ENCODE measurements around the gene PALLD. TPM values are rescaled to one million over a fixed set of nuclear protein-coding genes. Genes with fewer than 3 reads are reported as not detected.
"Not testable (repeated sequence)": the region's sequence is repeated elsewhere in the genome, so short reads cannot be mapped to it uniquely, and the experiment has no call there.

The PALLD gene
- total RNA-seq, 1 experiment from 2014 or later, result 6.5 TPM

DNA sequence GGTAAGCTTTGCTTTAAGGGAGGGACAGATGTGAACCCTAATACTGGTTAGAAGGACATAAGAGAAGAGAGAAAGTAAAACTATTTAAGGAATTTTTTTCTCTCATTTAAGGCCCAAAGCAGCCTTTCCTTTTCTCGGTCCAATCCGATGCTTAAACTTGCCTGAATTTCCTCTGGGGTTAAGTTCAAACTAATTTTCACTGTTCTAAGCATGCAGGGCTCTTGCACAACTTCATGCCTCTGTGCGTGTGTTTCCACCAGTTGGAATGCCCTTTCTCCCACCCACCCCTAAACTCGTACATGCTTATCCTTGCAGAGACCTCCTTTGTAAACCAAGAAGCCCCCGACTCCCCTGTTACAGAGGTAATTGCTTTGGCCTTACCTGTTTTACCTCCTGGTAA, 308.5 kb downstream of the PALLD start:
- POLR2A ChIA-PET, result no interaction called here
- intact Hi-C loops (cut with micrococcal nuclease; ENCODE audit: unreplicated experiment), result no loop called here

DNA sequence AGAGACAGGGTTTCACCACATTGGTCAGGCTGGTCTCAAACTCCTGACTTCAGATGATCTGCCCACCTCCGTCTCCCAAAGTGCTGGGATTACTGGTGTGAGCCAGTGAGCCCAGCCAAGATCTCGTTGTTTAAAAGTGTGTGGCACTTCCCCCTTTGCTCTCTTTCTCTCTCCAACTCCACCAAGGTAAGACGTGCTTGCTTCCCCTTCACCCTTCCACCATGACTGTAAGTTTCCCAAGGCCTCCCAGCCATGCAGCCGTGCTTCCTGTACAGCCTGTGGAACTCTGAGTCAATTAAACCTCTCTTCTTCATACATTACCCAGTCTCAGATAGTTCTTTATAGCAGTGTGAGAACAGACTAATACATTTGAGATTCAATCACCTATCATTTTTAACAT, 309.4 kb downstream of the PALLD start:
- intact Hi-C loops (cut with micrococcal nuclease; ENCODE audit: unreplicated experiment); H3K36me3 ChIP-seq (ENCODE audit: control insufficient read depth, insufficient read depth, low read length); DNase-seq (ENCODE audit: low read depth, low spot score); ATAC-seq; H3K4me3 ChIP-seq (ENCODE audit: low read depth in 2 of 2, low read length in 2 of 2); H3K27me3 ChIP-seq (ENCODE audit: control insufficient read depth, insufficient read depth, low read length); POLR2A ChIA-PET; CTCF ChIA-PET; H3K9me3 ChIP-seq (ENCODE audit: control insufficient read depth, insufficient read depth, low read depth, low read length); H3K27ac ChIP-seq (ENCODE audit: low read length); in situ Hi-C loops (cut with HindIII; ENCODE audit: low pct_unique_long_range_greater_than_20kb, low sequenced_read_pairs); BruUV-seq (replicated peaks); H3K4me1 ChIP-seq (ENCODE audit: control insufficient read depth, insufficient read depth, low read length): not testable (repeated sequence)

More for the DNA sequence above, 308.5 kb downstream of the PALLD start:
- CTCF ChIA-PET, result no interaction called here
- Histone ChIP-seq H3K27me3 (ENCODE audit: control insufficient read depth, insufficient read depth, low read length) (no peaks in the 10 kb centered on the region), H3K36me3 (ENCODE audit: control insufficient read depth, insufficient read depth, low read length) (no peaks in the 10 kb centered on the region), H3K4me1 (ENCODE audit: control insufficient read depth, insufficient read depth, low read length) (no peaks in the 10 kb centered on the region), H3K4me3 (ENCODE audit: low read depth in 2 of 2, low read length in 2 of 2) (no peak overlapping the region), H3K9me3 (ENCODE audit: control insufficient read depth, insufficient read depth, low read depth, low read length) (no peaks in the 10 kb centered on the region), H3K27ac (ENCODE audit: low read length) (no peak overlapping the region)
- in situ Hi-C loops (cut with HindIII; ENCODE audit: low pct_unique_long_range_greater_than_20kb, low sequenced_read_pairs), result no loop called here
- ATAC-seq, result no peak
- BruUV-seq (replicated peaks), result no TSS peak
- TF ChIP-seq, protein P1, sequence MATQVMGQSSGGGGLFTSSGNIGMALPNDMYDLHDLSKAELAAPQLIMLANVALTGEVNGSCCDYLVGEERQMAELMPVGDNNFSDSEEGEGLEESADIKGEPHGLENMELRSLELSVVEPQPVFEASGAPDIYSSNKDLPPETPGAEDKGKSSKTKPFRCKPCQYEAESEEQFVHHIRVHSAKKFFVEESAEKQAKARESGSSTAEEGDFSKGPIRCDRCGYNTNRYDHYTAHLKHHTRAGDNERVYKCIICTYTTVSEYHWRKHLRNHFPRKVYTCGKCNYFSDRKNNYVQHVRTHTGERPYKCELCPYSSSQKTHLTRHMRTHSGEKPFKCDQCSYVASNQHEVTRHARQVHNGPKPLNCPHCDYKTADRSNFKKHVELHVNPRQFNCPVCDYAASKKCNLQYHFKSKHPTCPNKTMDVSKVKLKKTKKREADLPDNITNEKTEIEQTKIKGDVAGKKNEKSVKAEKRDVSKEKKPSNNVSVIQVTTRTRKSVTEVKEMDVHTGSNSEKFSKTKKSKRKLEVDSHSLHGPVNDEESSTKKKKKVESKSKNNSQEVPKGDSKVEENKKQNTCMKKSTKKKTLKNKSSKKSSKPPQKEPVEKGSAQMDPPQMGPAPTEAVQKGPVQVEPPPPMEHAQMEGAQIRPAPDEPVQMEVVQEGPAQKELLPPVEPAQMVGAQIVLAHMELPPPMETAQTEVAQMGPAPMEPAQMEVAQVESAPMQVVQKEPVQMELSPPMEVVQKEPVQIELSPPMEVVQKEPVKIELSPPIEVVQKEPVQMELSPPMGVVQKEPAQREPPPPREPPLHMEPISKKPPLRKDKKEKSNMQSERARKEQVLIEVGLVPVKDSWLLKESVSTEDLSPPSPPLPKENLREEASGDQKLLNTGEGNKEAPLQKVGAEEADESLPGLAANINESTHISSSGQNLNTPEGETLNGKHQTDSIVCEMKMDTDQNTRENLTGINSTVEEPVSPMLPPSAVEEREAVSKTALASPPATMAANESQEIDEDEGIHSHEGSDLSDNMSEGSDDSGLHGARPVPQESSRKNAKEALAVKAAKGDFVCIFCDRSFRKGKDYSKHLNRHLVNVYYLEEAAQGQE (IDR thresholded peaks at IDR 0.05; ENCODE audit: insufficient read depth in 1 of 2, low read depth in 2 of 2, low read length in 1 of 2), result no peak
- TF ChIP-seq, protein P2, sequence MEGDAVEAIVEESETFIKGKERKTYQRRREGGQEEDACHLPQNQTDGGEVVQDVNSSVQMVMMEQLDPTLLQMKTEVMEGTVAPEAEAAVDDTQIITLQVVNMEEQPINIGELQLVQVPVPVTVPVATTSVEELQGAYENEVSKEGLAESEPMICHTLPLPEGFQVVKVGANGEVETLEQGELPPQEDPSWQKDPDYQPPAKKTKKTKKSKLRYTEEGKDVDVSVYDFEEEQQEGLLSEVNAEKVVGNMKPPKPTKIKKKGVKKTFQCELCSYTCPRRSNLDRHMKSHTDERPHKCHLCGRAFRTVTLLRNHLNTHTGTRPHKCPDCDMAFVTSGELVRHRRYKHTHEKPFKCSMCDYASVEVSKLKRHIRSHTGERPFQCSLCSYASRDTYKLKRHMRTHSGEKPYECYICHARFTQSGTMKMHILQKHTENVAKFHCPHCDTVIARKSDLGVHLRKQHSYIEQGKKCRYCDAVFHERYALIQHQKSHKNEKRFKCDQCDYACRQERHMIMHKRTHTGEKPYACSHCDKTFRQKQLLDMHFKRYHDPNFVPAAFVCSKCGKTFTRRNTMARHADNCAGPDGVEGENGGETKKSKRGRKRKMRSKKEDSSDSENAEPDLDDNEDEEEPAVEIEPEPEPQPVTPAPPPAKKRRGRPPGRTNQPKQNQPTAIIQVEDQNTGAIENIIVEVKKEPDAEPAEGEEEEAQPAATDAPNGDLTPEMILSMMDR (IDR thresholded peaks at IDR 0.05), result no peak
- TF ChIP-seq TCF7L2 (IDR thresholded peaks at IDR 0.05; ENCODE audit: low read depth, low read length) (no peak), POLR2AphosphoS5 (IDR thresholded peaks at IDR 0.05; ENCODE audit: low read depth, low read length) (no peak), SIN3A (IDR thresholded peaks at IDR 0.05; ENCODE audit: borderline replicate concordance, insufficient read depth, low read depth, low read length) (no peak)
- DNase-seq (ENCODE audit: low read depth, low spot score), result no peak

DNA sequence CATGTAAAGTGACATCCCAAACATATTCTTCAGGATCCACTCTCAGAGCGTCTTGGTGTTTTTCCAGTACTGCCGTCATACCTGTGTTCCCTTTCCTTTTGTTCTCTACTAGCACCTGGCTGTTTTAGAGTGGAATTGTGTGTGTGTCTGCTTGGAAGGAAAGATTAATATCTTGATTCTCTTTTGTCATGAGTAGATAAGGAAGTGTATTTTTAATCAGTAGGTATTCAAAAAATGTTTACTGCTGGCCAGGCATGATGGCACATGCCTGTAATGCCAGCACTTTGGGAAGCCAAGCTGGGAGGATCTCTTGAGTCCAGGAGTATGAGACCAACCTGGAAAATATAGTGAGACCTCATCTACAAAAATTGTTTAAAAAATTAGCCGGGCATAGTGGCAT, 314.4 kb downstream of the PALLD start:
- ChIA-PET POLR2A (no interaction called here), CTCF (interaction anchor here (0.7 kb wide), 1 partner anchor 337 kb away, joined by 4 read pairs; no protein-coding TSS in a partner anchor)
- ATAC-seq (no peak), DNase-seq (ENCODE audit: low read depth, low spot score) (no peak)
- in situ Hi-C loops (cut with HindIII; ENCODE audit: low pct_unique_long_range_greater_than_20kb, low sequenced_read_pairs), result no loop called here
- H3K4me3 ChIP-seq (ENCODE audit: low read depth in 2 of 2, low read length in 2 of 2), result no peak overlapping the region
- intact Hi-C loops (cut with micrococcal nuclease; ENCODE audit: unreplicated experiment), result no loop called here
- H3K27ac ChIP-seq (ENCODE audit: low read length), result no peak overlapping the region
- no peaks in the 10 kb centered on the region; the same call in 1 of the 2 replicates for H3K27me3 ChIP-seq (ENCODE audit: control insufficient read depth, insufficient read depth, low read length)
- no peaks in the 10 kb centered on the region for H3K4me1 ChIP-seq (ENCODE audit: control insufficient read depth, insufficient read depth, low read length)
- no peaks in the 10 kb centered on the region for H3K9me3 ChIP-seq (ENCODE audit: control insufficient read depth, insufficient read depth, low read depth, low read length)
- no TSS peak for BruUV-seq (replicated peaks)
- TF ChIP-seq SIN3A (IDR thresholded peaks at IDR 0.05; ENCODE audit: borderline replicate concordance, insufficient read depth, low read depth, low read length), result no peak
- TF ChIP-seq, protein P2 (IDR thresholded peaks at IDR 0.05), result no peak
- TF ChIP-seq POLR2AphosphoS5 (IDR thresholded peaks at IDR 0.05; ENCODE audit: low read depth, low read length), result no peak
- TF ChIP-seq TCF7L2 (IDR thresholded peaks at IDR 0.05; ENCODE audit: low read depth, low read length), result no peak
- TF ChIP-seq, protein P1 (IDR thresholded peaks at IDR 0.05; ENCODE audit: insufficient read depth in 1 of 2, low read depth in 2 of 2, low read length in 1 of 2), result no peak
- H3K36me3 ChIP-seq (ENCODE audit: control insufficient read depth, insufficient read depth, low read length), result no peaks in the 10 kb centered on the region

Measured in Panc1 (cell line).